Fibroblast of mammary gland (primary cell): ENCODE data around the gene CDH4.
A peak's percentile ranks its signal among the peaks of the same experiment; 100 is the strongest.

Source experiments
- DNase-seq: peaks from one replicate; pipeline ENCODE4 v3.0.0-alpha.2; 2010; ENCODE audit warnings: low read depth
- H3K4me3 ChIP-seq: 2 replicates; pipeline ENCODE4 v1.5.1; 2011; ENCODE audit warnings: low read depth, mild to moderate bottlenecking, low read length, moderate library complexity; ENCODE audit not compliant: control insufficient read depth
- TF ChIP-seq, protein P1 (sequence below): conservative IDR thresholded peaks from 2 replicates; pipeline ENCODE4 v1.5.1; 2011; ENCODE audit warnings: low read depth, low read length, inconsistent platforms; ENCODE audit not compliant: control insufficient read depth, insufficient read depth

Gene CDH4

DNA sequence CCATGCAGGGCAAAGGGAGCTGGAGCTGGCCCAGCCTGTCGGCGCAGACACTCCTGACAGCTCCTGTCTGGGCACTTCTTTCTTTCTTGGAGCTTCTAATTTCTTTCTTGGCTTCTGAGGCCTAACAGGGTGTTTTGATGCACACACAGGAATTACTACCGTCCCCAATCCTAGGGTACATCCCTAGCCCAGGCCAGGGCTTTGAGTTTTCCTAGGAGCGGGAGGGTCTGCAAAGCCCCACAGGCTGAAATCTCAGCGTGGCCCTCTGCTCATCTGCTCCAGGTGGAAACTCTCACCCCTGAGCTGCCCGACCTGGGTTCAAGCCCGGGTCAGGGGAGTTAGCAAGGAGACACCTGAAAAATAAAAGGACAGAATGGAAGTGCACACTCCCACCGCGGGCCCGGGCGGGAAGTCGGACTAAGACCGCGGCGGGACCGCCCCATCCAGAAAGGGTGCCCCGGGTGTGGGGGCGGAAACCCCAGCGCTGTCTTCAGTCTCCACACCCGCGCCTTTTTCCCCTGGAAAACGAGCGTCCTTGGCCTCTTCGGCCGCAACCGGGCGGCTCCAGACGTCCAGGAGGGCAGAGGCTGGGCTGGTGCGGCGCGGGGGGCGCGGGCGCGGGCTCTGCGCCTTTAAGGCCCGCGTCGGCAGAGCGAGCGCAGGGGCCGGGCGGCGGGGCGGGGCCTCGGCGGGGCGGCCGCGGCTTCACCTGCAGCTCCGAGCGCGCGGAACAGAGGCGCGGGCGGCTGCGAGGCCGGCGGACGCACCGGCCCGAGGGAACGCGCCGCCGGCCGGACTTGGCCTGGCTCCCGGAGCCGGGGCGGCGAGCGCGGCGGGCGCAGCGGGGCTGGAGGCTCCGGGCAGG is at the start of gene CDH4:
Gene CDH4, plus strand, starts transcription at position 733 of the 865 bp plus-strand sequence.
- peak within 1 kb of the TSS; percentile 40 for H3K4me3 ChIP-seq
- DNase-seq = no peak
- TF ChIP-seq, protein P1, sequence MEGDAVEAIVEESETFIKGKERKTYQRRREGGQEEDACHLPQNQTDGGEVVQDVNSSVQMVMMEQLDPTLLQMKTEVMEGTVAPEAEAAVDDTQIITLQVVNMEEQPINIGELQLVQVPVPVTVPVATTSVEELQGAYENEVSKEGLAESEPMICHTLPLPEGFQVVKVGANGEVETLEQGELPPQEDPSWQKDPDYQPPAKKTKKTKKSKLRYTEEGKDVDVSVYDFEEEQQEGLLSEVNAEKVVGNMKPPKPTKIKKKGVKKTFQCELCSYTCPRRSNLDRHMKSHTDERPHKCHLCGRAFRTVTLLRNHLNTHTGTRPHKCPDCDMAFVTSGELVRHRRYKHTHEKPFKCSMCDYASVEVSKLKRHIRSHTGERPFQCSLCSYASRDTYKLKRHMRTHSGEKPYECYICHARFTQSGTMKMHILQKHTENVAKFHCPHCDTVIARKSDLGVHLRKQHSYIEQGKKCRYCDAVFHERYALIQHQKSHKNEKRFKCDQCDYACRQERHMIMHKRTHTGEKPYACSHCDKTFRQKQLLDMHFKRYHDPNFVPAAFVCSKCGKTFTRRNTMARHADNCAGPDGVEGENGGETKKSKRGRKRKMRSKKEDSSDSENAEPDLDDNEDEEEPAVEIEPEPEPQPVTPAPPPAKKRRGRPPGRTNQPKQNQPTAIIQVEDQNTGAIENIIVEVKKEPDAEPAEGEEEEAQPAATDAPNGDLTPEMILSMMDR = no peak

DNA sequence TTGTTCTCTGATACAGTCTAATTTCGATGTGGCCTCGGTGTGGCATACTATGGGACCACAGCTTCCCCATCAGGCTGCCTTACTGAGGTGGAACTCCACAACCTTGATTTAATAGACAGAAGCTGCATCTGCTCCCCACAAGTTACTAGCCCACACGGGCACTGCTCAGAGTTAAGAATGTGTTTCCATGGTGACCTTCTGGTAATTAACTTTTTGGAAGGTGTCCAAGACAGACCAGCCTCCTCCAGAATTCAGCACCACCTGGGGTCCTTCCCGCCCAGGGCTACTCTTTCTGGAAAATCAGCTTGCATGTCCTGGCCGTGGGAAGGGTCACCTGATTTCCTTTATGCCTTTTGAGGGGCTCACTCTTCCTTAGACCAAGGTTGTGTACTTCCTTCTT is 48.7 kb upstream of the CDH4 start:
- DNase-seq = no peak
- no peak overlapping the region for H3K4me3 ChIP-seq
- TF ChIP-seq, protein P1 = no peak

DNA sequence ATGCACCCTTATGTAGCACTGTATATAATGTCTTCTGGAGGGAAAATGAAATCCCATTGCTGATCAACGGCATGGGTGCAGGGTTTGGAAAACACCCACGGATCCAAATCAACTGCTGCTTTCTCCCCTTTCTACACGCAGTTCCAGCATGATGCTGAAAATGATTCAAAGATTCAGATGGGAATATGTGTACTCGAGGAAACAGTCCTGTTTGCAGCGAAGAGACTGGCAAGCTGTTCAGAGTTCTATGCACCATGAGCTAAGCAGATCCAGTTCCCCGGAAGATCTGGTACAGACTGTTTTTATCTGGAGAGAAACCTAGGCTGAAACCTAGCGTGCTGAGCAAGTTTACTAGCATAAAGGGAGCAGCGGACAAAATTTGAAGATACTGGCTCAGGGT is 47.9 kb upstream of the CDH4 start:
- TF ChIP-seq, protein P1 = no peak
- no peak for DNase-seq
- no peak overlapping the region for H3K4me3 ChIP-seq

DNA sequence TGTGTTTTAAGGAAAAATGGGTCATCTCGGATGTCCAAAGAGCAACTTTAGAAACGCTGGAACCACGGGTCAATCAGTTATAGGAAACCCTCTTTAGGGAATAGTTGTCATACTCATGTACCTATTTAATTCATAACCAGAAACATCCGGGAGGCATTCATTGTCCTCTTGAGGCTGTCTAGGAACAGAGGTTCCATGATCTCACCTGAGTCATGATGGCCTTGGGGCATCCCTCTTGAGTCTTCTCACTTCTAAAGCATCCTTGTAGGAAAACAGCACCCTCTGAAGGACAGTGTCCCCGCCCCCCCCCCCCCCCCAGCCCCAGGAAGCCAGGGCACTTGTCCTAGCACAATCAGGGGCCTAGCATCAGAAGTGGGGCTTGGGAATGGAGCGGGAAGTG is 46.3 kb upstream of the CDH4 start:
- TF ChIP-seq, protein P1 = no peak
- H3K4me3 ChIP-seq = no peak overlapping the region
- DNase-seq = no peak

DNA sequence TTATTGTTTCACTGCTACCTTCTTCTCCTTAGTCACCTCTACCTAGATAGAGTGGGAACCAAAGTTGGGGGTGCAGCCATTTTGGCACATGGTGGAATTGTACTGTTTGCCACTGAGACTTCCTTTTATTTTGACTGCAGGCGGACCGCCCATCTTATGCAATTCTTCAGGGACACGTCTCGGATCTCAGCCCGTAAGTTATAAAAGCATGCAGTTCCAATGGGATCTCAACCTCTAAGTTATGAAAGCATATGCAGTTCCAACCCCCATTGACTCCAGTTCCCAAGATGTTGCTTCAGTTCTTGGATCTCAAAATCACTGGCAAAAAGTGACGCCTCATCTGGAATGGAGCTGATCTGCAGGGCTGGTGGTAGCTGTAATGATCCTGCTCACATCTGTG is 41.2 kb upstream of the CDH4 start:
- DNase-seq = peak; percentile 7
- H3K4me3 ChIP-seq = no peak overlapping the region
- TF ChIP-seq, protein P1 = no peak

DNA sequence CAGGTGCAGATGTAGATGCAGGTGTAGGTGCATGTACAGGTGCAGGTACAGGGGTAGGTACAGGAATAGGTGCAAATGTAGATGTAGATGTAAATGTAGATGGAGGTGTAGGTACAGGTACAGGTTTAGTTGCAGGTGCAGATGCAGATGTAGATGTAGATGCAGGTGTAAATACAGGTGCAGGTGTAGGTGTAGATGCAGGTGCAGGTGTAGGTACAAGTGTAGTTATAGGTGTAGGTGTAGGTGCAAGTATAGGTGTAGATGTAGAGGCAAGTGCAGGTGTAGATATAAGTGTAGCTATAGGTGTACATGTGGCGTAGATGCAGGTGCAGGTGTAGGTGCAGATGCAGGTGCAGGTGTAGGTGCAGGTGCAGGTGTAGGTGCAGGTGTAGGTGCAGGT is 34.2 kb upstream of the CDH4 start:
- TF ChIP-seq, protein P1 = no peak
- no peak for DNase-seq
- H3K4me3 ChIP-seq = no peak overlapping the region
